Dedifferentiated amniotic fluid mesenchymal stem cell (primary cell): Measurements from ENCODE around the gene ZNF263.

Source experiments
- DNase-seq: peaks from one replicate; pipeline ENCODE4 v3.0.0-alpha.2; 2016; ENCODE audit errors: extremely low spot score

The ZNF263 gene

GRCh38 chr16:3282730-3283542 is at the start of gene ZNF263:
Gene ZNF263, plus strand, starts transcription at chr16:3283491. Its CDS starts 328 bp downstream, at chr16:3283819.
- DNase-seq, result peak; percentile 98

GRCh38 chr16:3234543-3234856 is 48.8 kb upstream of the ZNF263 start:
- DNase-seq, result no peak

- DNase-seq, result peak; percentile 93
These were observed 48.3 kb upstream of the ZNF263 start, which contains the start of gene ZNF200 for GRCh38 chr16:3234857-3235561. Gene ZNF200, minus strand, starts transcription at chr16:3235158. Its CDS starts 1,403 bp downstream, at chr16:3233755.

- DNase-seq, result no peak
These were observed 47.2 kb upstream of the ZNF263 start for GRCh38 chr16:3235856-3236669.

- no peak for DNase-seq
These were observed 41.5 kb upstream of the ZNF263 start for GRCh38 chr16:3241761-3242160.

GRCh38 chr16:3242709-3243108 is 40.6 kb upstream of the ZNF263 start:
- no peak for DNase-seq

GRCh38 chr16:3243882-3244281 is 39.4 kb upstream of the ZNF263 start:
- no peak for DNase-seq

GRCh38 chr16:3246002-3246401 is 37.3 kb upstream of the ZNF263 start:
- DNase-seq, result no peak

- no peak for DNase-seq
These were observed 36.4 kb upstream of the ZNF263 start for GRCh38 chr16:3246876-3247275.

GRCh38 chr16:3248596-3248995 is 34.7 kb upstream of the ZNF263 start:
- DNase-seq, result no peak

- DNase-seq, result no peak
These were observed 34.3 kb upstream of the ZNF263 start for GRCh38 chr16:3249020-3249419.

- no peak for DNase-seq
These were observed 33.8 kb upstream of the ZNF263 start for GRCh38 chr16:3249451-3249850.

GRCh38 chr16:3252967-3253366 is 30.3 kb upstream of the ZNF263 start:
- no peak for DNase-seq

GRCh38 chr16:3254309-3254708 is 29.0 kb upstream of the ZNF263 start:
- no peak for DNase-seq

GRCh38 chr16:3256146-3256865 is 27.0 kb upstream of the ZNF263 start, which contains the start of gene MEFV:
Gene MEFV, minus strand, starts transcription at chr16:3256633. Its CDS starts 46 bp downstream, at chr16:3256587.
- DNase-seq, result no peak

GRCh38 chr16:3256866-3257465 is 26.3 kb upstream of the ZNF263 start:
- no peak for DNase-seq

- DNase-seq, result no peak
These were observed 23.5 kb upstream of the ZNF263 start for GRCh38 chr16:3259836-3260235.

GRCh38 chr16:3262517-3262916 is 20.8 kb upstream of the ZNF263 start:
- DNase-seq, result no peak

GRCh38 chr16:3264137-3265036 is 18.9 kb upstream of the ZNF263 start:
- peak; percentile 97 for DNase-seq
